NCI-H774 (cell line): ENCODE data around the gene RPS21.

ENCODE experiments used
- DNase-seq: peaks from one replicate; lab custom pipeline; 2025; lab: John Stamatoyannopoulos, UW

Gene RPS21

GRCh38 chr20:62426699-62427131, 39.8 kb downstream of the RPS21 start:
- DNase-seq: no peak

GRCh38 chr20:62427172-62428001, 40.5 kb downstream of the RPS21 start, which contains the start of gene RBBP8NL:
RBBP8NL (minus strand) TSS chr20:62427539; CDS start chr20:62419647, 7,892 bp downstream.
- no peak for DNase-seq

GRCh38 chr20:62428002-62428372, 41.1 kb downstream of the RPS21 start:
- no peak for DNase-seq

GRCh38 chr20:62428396-62429295, 41.7 kb downstream of the RPS21 start:
- DNase-seq: no peak

GRCh38 chr20:62429455-62430310, 42.8 kb downstream of the RPS21 start:
- DNase-seq: no peak

- DNase-seq: no peak
These were observed 43.5 kb downstream of the RPS21 start for GRCh38 chr20:62430311-62430853.

- DNase-seq: no peak
These were observed 44.1 kb downstream of the RPS21 start for GRCh38 chr20:62430866-62431447.

- no peak for DNase-seq
These were observed 47.0 kb downstream of the RPS21 start for GRCh38 chr20:62433658-62434497.

- DNase-seq: no peak
These were observed 49.8 kb downstream of the RPS21 start for GRCh38 chr20:62436692-62437091.

GRCh38 chr20:62437496-62437895, 50.6 kb downstream of the RPS21 start:
- no peak for DNase-seq

- DNase-seq: no peak
These were observed 51.0 kb downstream of the RPS21 start for GRCh38 chr20:62437927-62438326.
